Activated CD4-positive, alpha-beta T cell treated with anti-CD3 and anti-CD28 coated beads, Interleukin-2, amount 50 U/mL, for 16 hours (primary cell): ENCODE results near the gene NOXO1.
A peak's percentile ranks its signal among the peaks of the same experiment; 100 is the strongest.

Experiments used
- DNase-seq: peaks from one replicate; pipeline ENCODE4 v3.0.0-alpha.2; 2020

The NOXO1 gene

DNA sequence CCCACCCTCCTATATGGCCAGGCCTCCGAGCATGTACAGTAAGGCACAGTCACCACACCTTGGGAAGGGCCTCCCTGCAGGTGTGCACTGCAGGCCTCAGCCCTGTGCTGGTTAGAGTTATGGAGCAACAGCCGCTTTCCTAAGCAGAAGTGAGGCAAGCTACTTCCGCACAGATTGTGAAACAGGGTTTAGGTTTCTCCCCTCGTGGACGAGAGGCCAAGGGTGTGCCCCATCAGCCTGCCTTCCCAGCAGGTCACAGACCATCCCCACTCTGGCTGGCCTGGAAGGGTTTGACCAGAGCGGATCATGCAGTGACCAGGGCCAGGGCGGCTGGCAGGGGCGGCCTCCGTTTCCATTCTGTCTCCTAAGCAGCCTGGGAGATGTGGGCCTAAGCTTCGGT, 43.0 kb downstream of the NOXO1 start:
- DNase-seq: no peak

DNA sequence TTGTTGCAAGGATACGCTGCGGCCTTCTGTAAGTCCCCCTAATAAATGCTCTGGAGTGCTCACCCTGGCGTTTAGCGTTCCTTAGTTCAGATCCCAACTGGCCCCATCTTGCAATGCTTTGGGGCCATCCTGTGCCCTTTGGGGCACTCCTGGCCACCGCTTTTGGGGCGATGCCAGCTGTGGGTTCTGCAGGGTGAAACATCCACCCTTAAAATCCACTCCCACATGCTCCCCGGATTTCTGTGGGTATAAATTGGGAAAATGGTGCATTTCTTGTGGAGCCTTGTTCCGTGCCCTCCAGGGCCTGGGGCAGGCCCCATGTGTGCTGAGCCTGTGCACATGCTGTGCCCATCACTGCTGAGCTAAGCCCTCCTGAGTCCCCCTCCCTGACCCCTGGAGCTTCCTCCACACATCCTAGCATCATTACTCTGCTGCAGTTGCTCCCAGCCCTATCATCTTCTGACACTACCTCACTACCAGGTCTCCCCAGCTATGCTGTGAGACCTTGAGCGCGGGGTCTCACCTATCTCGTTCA, 44.3 kb downstream of the NOXO1 start:
- DNase-seq: no peak

DNA sequence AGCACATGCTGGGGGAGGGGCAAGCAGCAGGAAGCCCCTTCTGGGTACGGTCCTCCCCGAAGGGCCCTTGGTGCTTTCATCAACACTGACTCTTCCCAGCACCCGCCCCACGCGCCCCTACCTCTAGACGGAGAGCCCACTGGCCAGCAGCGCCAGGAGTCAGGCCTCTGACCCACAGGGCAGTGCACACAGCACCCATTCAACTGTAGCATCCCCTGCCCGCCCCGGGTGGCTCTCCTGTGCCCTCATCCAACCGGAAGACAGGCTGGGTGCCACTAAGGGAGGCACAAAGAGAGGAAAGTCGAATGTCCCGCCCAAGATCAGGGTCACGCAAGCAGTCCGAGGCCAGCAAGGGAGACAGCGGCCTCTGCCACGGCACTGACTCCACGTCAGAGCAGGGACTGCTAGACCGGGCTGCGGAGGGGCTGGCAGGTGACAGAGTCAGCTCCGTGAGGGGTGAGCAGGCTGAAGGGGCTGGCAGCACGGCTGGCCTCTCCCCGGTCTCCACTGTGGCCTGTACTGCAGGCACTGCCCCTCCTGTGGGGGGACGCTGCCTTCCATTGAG, 48.1 kb downstream of the NOXO1 start:
- no peak for DNase-seq

DNA sequence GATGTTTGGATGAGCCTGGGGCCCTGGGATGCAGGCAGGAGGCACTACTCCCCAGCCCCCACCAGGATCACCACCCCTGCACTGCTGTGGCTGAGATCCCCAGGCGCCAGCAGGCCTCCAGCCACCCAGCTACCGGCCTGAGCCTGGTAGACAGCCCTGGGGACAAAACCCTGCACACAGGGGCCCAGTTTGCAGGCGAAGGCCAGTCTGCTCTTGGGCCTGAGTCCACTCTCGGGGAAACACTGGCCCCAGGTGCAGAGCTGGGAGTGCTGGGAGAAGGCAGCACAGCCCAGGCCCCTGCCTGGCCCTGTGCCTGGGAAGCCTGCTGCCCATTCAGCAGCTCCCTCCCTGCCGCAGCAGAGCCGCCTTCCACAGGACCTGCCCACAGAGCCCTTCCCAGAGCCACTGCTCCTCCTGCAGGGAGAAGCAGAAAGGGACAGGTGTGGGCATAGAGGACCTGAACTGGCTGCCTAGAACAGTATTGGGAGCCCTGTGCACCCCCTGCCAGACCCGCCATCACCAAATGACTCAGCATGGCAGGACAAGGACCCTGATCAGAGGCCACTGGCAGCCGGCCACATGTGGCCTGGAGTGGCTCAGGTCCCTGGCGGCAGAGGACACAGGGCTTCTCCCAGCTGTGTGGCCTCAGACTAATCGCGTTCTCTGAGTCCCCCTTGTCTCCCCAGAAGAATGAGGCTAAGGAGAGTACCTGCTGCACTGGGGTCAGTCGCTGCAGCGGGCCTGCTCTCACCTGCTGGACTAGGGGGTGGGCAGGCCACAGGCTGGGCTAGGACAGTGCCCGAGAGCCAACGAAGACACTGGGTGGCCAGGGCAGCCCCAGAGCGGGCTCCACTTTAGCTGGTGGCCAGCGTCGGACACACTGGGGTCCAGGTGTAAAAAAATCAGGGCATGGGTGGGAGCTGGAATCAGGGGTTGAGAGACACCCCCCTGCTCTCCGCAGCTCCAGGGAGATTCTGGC, 48.9 kb downstream of the NOXO1 start:
- DNase-seq: no peak

DNA sequence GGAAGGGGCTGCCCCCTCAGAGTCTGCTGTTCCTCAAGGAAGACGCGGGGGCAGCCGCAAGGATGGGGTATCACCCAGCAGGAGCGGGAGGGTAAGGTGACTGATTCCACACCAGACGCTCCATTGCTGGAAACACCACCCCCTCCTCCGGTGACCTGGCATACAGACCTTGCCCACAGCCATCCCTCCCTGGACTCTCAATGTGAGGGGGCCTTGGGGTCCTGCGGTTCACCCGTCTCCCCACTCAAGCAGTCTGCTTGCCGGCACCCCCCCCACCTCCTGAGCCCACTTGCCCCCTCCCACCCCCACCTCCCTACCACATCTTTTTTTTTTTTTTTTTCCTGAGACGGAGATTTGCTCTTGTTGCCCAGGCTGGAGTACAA, 50.9 kb downstream of the NOXO1 start:
- no peak for DNase-seq

DNA sequence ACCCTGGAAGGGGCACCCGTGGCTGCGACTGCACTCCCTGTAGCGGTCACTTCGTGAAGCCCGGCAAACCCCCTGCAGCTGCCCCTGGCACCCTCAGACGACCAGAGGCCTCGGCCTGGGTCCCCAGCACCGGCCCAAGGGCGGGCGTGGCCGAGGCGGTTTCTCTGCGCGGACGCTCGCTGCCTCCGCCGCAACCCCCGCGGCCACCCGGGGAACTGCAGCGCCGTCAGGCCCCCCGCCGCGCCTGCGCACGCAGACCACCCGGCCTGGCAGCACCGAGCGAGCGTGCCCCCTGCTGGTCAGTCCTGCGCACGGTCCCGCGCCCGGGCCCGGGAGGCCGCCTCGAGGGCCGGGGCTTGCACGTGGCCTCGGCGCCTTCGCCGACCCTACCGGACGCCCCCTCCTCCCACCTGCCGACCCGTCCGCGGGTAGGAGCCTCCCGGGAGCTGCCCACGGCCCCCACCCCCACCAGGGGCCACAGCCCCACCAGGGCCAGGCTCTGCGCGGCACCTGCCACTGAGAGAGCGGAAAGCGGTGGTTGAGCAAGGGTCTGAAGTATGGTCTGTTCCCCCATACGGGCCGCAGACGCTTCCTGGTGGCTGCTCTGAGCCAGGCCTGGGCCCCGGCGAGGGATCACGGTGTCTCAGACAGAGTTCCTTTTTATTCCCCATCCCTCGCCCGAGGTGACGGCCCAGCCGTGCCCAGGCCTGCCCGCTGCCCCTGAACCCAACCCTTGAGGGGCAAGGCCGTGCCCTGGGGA, 51.5 kb downstream of the NOXO1 start:
- peak; percentile 92 for DNase-seq

DNA sequence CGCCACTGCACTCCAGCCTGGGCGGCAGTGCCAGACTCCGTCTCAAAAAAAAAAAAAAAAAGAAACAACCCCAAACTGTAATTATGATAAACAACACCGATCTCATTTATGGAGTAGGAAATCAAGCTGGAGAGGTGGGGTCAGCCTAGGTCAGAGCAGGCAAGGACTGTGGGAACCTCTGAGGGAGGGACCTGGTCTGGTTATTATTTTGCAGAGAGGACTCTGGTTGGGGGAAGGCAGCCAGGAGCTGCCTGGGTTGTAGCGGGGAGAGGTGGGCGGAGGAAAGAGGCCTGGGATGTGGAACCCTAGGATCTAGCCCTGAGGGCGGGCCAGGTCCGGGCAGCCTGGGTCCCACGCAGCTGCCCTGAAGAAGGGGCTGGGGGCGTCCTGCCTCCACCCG, 52.2 kb downstream of the NOXO1 start:
- DNase-seq: no peak
